GM10248 (cell line): ENCODE data around the gene MDC1.

Source experiments
- CTCF ChIA-PET: fragments of 300-600 bp; sonication (Branson Sonifier 250); formaldehyde crosslinking; extraction: SDS; loops from one replicate; lab custom pipeline; 2021; ENCODE audit warnings: antibody characterized with exemption; lab: Yijun Ruan, JAX
- POLR2A ChIA-PET: fragments of 350-650 bp; sonication (Branson Sonifier 250); formaldehyde crosslinking; extraction: SDS; loops from one replicate; lab custom pipeline; 2020; ENCODE audit warnings: antibody characterized with exemption; lab: Yijun Ruan, JAX
- DNase-seq: peaks from one replicate; pipeline ENCODE4 v3.0.0; 2012; ENCODE audit errors: extremely low spot score
- TF ChIP-seq, protein P1 (sequence below): IDR thresholded peaks from 2 replicates; pipeline ENCODE4 v1.5.1; 2012; ENCODE audit warnings: mild to moderate bottlenecking, low read depth; ENCODE audit errors: extremely low read depth, missing control alignments, control extremely low read depth

Gene MDC1

DNA sequence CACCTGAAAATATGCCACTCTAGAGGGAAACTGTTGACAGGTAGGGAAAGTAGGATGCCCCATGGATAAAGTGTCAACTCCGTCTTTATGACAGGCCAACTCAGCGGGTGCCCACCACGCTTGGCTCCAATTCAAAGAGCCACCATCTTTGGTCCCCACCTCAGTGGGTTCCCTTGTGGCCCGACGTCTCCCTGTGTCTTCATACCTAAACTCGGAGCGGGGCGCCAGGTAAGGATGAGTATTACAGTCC, 277 bp downstream of the MDC1 start:
- CTCF ChIA-PET = interaction anchor here (1.0 to 30.8 kb wide), 7 partner anchors 12 to 119 kb away, joined by 3 to 776 read pairs (median 8); partner anchors contain the start of genes DHX16 and NRM

GRCh38 chr6:30714263-30714662, 2.8 kb downstream of the MDC1 start:
- CTCF ChIA-PET = interaction anchor here (0.9 to 30.8 kb wide), 3 partner anchors 8 to 37 kb away, joined by 3 to 776 read pairs (median 37); partner anchors contain the start of gene DHX16
- POLR2A ChIA-PET = no interaction called here
- TF ChIP-seq, protein P1, sequence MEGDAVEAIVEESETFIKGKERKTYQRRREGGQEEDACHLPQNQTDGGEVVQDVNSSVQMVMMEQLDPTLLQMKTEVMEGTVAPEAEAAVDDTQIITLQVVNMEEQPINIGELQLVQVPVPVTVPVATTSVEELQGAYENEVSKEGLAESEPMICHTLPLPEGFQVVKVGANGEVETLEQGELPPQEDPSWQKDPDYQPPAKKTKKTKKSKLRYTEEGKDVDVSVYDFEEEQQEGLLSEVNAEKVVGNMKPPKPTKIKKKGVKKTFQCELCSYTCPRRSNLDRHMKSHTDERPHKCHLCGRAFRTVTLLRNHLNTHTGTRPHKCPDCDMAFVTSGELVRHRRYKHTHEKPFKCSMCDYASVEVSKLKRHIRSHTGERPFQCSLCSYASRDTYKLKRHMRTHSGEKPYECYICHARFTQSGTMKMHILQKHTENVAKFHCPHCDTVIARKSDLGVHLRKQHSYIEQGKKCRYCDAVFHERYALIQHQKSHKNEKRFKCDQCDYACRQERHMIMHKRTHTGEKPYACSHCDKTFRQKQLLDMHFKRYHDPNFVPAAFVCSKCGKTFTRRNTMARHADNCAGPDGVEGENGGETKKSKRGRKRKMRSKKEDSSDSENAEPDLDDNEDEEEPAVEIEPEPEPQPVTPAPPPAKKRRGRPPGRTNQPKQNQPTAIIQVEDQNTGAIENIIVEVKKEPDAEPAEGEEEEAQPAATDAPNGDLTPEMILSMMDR = no peak
- DNase-seq = no peak

More for the DNA sequence above, 277 bp downstream of the MDC1 start:
- DNase-seq = no peak
- POLR2A ChIA-PET = interaction anchor here (0.6 to 1.3 kb wide), 13 partner anchors 12 to 159 kb away, joined by 3 to 17 read pairs (median 4); partner anchors contain the start of genes DHX16, NRM and PRR3
- TF ChIP-seq, protein P1 = no peak

GRCh38 chr6:30712441-30712945, 4.6 kb downstream of the MDC1 start:
- ChIA-PET POLR2A (interaction anchor here (1.1 kb wide), 1 partner anchor 99 kb away, joined by 3 read pairs; no protein-coding TSS in a partner anchor), CTCF (interaction anchor here (1.1 to 30.8 kb wide), 6 partner anchors 8 to 36 kb away, joined by 3 to 776 read pairs (median 22); partner anchors contain the start of genes DHX16, NRM and TUBB)
- TF ChIP-seq, protein P1 = no peak

DNA sequence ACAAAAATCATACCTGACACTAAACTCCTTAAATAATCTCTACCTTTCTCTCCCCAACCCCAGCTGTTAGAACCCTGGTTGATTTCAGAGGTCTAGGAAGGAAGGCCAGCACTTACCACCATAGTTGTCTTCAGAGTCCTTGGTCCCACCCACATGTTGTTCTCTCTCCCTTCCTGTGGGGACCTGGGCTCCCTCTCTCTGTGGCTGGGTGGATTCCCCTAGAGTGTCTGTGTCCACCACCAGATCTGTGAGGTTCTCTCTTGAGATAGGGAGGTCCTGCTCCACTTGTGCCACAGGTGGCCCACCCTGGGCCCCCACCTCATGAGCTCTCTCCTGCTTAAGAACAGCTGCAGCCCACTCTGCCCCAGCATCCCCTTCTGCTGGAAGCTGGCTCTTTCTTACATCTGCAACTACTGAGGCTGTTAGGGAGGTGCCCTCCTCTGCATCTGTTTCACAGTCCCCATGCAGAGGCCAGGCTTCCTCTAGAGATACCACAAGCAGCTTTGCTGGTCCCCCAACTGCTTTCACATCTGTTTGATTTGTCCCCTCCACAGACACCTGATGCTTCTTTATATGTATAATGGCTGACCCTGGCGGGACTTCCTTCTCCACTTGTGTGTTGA, 5.2 kb downstream of the MDC1 start:
- CTCF ChIA-PET = interaction anchor here (1.1 to 30.8 kb wide), 8 partner anchors 8 to 35 kb away, joined by 3 to 776 read pairs (median 8); partner anchors contain the start of genes DHX16, NRM and TUBB
- POLR2A ChIA-PET = interaction anchor here (0.6 to 1.1 kb wide), 2 partner anchors 98 to 474 kb away, joined by 3 read pairs; no protein-coding TSS in a partner anchor
- TF ChIP-seq, protein P1 = no peak
- DNase-seq = peak; percentile 39

More at GRCh38 chr6:30712441-30712945, 4.6 kb downstream of the MDC1 start:
- no peak for DNase-seq

DNA sequence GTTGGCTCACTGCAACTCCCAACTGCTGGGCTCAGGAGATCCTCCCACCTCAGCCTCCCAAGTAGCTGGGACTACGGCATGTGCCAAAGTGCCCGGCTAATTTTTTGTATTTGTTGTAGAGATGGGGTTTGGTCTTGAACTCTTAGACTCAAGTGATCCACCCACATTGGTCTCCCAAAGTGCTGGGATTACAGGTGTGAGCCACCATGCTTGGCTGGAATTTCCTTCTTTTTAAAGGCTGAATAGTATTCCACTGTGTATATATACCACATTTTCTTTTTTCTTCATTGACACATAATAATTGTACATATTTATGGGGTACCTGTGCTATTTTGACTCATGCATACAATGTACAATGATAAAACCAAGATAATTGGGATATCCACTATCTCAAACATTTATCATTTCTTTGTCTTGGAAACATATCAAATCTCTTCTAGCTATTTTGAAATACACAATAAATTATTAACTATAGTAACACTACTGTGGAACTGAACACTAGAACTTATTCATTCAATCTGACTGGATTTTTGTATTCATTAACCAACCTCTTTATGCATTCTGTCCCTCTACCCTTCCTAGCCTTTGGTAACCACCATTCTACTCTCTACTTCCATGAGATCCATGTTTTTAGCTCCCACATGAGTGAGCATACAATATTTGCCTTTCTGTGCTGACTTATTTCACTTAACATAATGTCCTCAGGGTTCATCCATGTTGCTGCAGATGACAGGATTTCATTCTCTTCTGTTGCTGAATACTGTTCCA, 7.8 kb downstream of the MDC1 start:
- ChIA-PET CTCF (interaction anchor here (0.9 to 30.8 kb wide), 6 partner anchors 13 to 168 kb away, joined by 3 to 776 read pairs (median 22); partner anchors contain the start of genes DHX16 and NRM), POLR2A (no interaction called here)
- DNase-seq = no peak

More for the DNA sequence above, 7.8 kb downstream of the MDC1 start:
- TF ChIP-seq, protein P1 = no peak
